Epithelial cell of proximal tubule (primary cell): ENCODE data around the gene SCP2. TPM values are rescaled to one million over a fixed set of nuclear protein-coding genes. Genes with fewer than 3 reads are reported as not detected.

Experiments
- DNase-seq: peaks from one replicate; pipeline ENCODE4 v3.0.0-alpha.2; 2011; ENCODE audit warnings: low read depth
- H3K4me3 ChIP-seq: 2 replicates; pipeline ENCODE4 v1.5.1; 2011; ENCODE audit warnings: low read depth, mild to moderate bottlenecking, low read length
- CTCF ChIP-seq: conservative IDR thresholded peaks from 2 replicates; pipeline ENCODE4 v1.5.1; 2012; ENCODE audit warnings: low read depth, mild to moderate bottlenecking, low read length
- total RNA-seq: library from RNA; depleted of rRNA; stranded (reverse); fragments of >200 nt; gene quantifications from 2 replicates; pipeline ENCODE4 v1.2.3, GENCODE V29; 2015

Gene SCP2
- total RNA-seq, 1 donor from 2014 or later: 110 TPM

GRCh38 chr1:52907812-52908153, 19.3 kb upstream of the SCP2 start:
- DNase-seq: no peak
- H3K4me3 ChIP-seq: no peak overlapping the region
- no peak for TF ChIP-seq CTCF

- H3K4me3 ChIP-seq: no peak overlapping the region
- no peak for DNase-seq
Measured at GRCh38 chr1:52911541-52911940, 15.5 kb upstream of the SCP2 start.

GRCh38 chr1:52913014-52913413, 14.1 kb upstream of the SCP2 start:
- TF ChIP-seq CTCF: no peak

More at GRCh38 chr1:52911541-52911940, 15.5 kb upstream of the SCP2 start:
- no peak for TF ChIP-seq CTCF

GRCh38 chr1:52913537-52913936, 13.5 kb upstream of the SCP2 start:
- H3K4me3 ChIP-seq: no peak overlapping the region
- TF ChIP-seq CTCF: peak; percentile 14
- DNase-seq: no peak

More at GRCh38 chr1:52913014-52913413, 14.1 kb upstream of the SCP2 start:
- DNase-seq: no peak
- H3K4me3 ChIP-seq: no peak overlapping the region

- no peak for TF ChIP-seq CTCF
- H3K4me3 ChIP-seq: no peak overlapping the region
Measured at GRCh38 chr1:52914463-52914862, 12.6 kb upstream of the SCP2 start.

GRCh38 chr1:52915211-52915854, 11.7 kb upstream of the SCP2 start:
- no peak for TF ChIP-seq CTCF
- no peak for DNase-seq

More at GRCh38 chr1:52914463-52914862, 12.6 kb upstream of the SCP2 start:
- DNase-seq: no peak

GRCh38 chr1:52915855-52916220, 11.2 kb upstream of the SCP2 start:
- no peak overlapping the region for H3K4me3 ChIP-seq
- DNase-seq: no peak
- no peak for TF ChIP-seq CTCF

More at GRCh38 chr1:52915211-52915854, 11.7 kb upstream of the SCP2 start:
- no peak overlapping the region for H3K4me3 ChIP-seq
